GM21576 (cell line): ENCODE data around the gene MCOLN1.
A peak's percentile ranks its signal among the peaks of the same experiment; 100 is the strongest.
"Not testable (repeated sequence)": the region's sequence is repeated elsewhere in the genome, so short reads cannot be mapped to it uniquely, and the experiment has no call there.

ENCODE experiments used
- ATAC-seq: cut with Tn5 transposase; IDR thresholded peaks from one replicate; pipeline ENCODE4 v1.9.1; 2021; ENCODE audit warnings: mild to moderate bottlenecking, moderate library complexity; ENCODE audit not compliant: unreplicated experiment

MCOLN1 gene

DNA sequence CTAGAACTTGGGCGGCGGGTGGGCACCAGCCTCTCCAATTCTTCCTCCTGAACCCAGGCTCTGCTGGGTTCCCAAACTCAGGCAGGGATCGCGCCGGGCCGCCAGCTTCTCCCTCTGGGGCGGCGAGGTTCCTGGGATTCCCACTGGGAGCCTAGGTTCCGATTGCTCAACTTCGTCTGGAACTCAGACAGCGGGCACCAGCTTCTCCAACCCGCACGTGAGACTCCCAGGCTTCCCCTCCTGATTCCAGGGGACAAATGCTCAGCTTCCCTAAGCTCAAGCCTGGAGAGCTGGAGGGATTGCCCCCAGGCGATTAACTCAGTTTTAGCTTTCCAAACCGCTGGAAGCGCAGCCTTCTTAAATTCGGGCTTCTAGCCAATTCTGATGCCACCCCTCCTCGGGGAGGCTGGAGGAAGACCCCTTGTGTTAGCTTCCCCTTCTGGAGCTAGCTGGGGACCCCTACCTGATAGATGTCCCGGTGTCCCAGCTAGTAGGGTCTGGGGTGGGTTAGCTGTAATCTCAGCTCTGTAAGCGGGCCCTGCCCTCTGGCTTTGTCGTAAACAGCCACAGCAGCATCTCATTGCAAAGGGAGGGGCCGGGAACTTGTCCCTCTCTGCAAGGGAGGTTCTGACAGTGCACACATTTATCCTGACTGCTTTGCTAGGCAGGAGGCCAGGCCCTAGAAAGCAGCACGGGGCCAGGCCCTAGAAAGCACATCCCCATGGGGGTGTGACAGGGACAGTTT is 671 bp downstream of the MCOLN1 start:
- ATAC-seq = no peak

DNA sequence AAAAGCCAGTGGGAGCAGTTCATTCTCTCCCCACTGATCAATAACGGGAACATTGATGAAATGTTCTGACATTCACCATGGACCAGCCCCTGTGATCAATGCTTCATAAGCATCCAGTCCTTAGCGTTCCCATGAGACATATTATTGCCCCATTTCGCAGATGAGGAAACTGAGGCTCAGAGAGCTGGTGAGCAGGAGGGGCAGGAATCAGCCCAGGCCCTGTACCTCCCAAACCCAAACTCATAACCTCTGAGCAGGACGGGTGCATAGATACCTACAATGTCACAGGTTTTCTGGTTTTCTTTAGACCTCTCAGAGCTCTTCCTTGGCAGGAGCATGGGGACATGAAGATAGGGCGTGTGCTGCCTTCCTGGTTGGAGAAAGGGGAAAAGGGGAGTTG is 2.1 kb downstream of the MCOLN1 start:
- no peak for ATAC-seq

DNA sequence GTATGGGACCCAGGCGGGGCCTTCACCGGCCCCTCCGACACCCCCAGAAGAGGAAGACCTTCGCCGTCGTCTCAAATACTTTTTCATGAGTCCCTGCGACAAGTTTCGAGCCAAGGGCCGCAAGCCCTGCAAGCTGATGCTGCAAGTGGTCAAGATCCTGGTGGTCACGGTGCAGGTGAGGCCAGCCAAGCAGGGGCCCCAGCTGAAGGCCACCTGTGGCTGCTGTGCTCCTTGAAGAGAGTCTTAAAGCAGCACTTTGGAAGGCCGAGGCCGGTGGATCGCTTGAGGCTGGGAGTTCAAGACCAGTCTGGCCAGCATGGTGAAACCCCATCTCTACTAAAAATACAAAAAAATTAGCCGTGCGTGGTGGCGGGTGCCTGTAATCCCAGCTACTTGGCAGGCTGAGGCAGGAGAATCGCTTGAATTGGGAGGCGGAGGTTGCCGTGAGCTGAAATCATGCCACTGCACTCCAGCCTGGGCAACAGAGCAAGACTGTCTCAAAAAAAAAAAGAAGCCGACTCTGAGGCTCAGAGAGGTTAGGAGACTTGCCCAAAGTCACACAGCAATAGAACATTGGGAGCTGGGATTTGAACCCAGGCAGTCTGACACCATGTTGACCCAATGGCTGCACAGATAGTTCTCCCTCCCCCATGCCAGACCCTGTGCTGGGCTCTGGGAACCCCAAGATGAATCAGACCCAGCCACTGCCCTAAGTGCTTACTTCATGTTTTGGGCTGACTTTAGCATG is 2.7 kb downstream of the MCOLN1 start:
- ATAC-seq = no peak

DNA sequence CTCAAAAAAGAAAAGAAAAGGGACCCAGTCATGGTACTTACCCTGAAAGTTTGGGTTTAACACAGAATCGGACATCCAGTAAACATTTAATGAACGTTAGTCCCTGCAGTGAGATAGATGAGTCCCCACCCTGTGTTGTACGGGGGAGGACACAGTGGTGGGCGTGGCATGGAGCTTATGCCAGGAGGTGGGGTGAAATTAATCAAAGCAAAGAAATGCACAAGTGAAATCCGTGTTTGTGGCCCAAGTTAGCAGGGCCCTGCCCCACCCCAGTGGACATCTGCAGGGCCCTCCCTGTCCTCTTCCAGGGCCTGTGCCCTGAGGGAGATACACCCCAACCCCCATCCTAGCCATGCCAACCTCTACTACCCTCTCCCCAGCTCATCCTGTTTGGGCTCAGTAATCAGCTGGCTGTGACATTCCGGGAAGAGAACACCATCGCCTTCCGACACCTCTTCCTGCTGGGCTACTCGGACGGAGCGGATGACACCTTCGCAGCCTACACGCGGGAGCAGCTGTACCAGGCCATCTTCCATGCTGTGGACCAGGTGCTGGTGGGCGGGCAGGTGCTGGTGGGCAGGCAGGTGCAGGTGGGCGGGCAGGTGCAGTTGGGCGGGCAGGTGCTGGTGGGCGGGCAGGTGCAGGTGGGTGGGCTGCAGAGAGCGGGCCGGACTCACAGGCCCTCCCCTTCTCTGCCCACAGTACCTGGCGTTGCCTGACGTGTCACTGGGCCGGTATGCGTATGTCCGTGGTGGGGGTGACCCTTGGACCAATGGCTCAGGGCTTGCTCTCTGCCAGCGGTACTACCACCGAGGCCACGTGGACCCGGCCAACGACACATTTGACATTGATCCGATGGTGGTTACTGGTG is 3.9 kb downstream of the MCOLN1 start:
- no peak for ATAC-seq

DNA sequence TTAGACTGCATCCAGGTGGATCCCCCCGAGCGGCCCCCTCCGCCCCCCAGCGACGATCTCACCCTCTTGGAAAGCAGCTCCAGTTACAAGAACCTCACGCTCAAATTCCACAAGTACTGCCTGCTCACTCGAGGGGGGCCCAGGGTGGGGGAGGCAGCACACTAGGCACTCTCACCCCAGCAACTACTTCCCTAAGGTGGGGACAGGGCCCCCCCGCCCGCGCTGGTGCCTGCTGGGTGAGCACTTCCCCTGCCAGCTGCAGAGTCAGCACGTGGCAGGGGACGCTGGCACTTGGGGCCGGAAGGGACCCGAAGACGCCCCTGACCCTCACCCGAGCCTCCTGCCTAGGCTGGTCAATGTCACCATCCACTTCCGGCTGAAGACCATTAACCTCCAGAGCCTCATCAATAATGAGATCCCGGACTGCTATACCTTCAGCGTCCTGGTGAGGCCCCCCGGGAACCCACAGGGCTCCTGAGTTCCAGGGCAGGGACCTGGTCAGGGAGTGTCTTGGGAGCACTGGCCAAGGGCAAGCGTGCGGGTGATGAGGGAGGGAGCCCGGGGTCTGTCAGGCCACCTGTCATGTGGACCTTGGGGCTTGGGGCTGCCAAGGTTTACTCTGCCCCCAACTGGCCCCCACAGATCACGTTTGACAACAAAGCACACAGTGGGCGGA is 5.2 kb downstream of the MCOLN1 start:
- ATAC-seq = no peak

DNA sequence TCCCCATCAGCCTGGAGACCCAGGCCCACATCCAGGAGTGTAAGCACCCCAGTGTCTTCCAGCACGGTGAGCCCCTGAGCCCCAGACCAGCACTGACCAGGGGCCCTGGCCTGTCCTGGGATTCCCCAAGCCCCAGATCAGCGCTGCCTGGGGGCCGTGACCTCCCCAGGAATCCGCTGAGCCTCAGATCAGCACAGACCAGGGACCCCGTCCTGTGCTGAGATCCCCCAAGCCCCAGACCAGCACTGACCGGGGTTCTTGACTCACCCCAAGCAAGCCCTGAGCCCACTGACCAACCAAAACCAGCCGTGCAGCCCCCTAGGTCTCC is 5.7 kb downstream of the MCOLN1 start:
- no peak for ATAC-seq

DNA sequence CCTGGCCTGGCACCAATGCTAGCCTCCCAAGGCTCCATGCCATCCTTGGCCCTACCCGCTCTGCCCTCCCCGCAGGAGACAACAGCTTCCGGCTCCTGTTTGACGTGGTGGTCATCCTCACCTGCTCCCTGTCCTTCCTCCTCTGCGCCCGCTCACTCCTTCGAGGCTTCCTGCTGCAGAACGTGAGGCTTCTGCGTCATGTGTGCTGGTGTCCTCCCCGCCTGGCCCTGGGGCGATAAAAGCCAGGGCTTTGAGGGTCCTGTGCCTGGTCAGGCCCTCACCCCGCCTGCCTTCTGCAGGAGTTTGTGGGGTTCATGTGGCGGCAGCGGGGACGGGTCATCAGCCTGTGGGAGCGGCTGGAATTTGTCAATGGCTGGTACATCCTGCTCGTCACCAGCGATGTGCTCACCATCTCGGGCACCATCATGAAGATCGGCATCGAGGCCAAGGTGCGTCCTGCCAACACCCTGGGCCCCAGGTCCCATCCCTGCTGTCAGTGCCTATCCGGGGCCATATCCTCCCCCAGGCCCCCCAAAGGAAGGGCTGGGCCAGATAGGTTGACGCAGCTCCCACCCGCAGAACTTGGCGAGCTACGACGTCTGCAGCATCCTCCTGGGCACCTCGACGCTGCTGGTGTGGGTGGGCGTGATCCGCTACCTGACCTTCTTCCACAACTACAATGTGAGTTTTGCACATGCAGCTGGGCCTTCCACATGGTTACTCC is 6.3 kb downstream of the MCOLN1 start:
- ATAC-seq = no peak

DNA sequence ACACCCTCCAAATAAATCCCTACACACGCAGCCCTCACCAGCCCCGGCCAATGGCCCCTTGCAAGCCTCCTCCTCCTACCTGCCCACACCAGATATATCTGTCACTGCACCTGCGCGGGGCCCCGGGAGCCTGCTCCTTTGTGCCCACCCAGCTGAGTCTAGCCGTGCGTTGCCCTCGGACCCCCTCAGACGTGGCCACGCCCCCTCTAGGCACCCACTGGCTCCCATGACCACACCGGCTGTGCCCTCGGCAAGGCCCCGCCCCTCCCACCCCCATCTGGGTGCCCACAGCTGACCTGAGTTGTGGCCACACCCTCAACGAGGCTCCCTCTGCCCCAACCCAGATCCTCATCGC is 6.8 kb downstream of the MCOLN1 start:
- ATAC-seq = no peak

DNA sequence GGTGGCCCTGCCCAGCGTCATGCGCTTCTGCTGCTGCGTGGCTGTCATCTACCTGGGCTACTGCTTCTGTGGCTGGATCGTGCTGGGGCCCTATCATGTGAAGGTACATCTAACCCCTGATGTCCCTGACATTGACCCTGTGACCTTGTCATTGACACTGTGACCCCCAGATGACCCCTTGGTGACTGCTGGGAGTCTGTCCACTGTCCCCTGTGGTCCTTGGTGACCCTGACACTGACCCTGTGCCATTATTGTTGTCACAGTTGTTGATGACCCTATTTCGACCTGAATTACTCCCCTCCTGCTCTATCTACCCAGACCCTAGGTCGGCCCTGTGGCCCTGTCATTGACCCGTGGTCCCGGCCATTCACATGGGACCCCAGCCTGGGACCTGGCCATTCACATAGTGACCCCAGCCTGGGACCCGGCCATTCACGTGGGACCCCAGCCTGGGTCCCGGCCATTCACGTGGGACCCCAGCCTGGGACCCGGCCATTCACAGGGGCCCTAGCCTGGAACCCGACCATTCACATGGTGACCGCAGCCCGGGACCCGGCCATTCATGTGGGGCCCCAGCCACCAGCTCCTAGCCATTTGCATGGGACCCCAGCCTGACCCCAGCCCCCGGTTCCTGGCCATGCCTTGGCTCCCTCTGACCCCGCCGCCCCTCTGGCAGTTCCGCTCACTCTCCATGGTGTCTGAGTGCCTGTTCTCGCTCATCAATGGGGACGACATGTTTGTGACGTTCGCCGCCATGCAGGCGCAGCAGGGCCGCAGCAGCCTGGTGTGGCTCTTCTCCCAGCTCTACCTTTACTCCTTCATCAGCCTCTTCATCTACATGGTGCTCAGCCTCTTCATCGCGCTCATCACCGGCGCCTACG is 7.4 kb downstream of the MCOLN1 start:
- ATAC-seq = no peak

DNA sequence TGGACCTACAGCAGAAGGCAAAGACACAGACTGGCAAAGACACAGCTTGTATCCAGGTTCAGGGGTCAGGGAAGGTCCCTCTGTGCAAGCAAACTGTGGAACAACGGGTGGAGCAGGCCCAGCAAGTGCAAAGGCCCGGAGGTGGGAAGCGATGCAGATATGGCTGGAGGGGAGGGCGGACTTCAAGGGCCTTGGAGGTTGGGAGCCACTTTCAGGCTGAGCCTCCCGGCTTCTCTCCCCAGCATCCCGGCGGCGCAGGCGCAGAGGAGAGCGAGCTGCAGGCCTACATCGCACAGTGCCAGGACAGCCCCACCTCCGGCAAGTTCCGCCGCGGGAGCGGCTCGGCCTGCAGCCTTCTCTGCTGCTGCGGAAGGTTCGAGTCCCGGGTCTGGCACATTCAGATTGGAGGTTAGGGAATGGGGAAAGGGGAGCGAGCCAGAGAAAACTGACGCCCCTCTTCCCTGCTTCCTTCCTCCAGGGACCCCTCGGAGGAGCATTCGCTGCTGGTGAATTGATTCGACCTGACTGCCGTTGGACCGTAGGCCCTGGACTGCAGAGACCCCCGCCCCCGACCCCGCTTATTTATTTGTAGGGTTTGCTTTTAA is 11.0 kb downstream of the MCOLN1 start:
- ATAC-seq = no peak

DNA sequence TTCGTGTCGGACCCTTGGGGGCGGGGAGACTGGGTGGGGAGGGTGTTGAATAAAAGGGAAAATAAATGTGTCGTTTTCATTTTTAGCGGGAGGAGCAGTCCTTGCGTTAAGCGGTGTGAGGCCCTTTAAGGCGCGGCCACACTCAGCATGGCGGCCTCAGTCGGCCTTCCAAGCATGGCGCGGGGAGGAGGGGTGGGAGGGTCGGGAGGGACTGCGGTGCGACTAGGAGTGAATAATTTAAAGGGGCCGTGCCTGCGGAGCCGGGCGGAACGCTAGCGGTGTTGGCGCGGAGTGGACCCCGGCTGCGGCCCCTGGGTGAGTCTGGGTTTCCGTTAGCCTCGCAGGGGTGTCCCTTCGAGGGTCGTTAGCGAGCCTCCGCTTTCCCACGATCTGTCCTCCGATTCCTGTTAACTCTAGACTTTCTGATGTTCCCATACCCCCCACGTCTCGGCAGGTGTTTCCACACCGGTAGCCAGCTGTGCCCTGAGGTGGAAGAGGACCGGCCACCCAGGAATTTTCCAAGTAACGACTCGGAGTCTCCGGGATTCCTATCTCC is 11.6 kb downstream of the MCOLN1 start:
- no peak for ATAC-seq

DNA sequence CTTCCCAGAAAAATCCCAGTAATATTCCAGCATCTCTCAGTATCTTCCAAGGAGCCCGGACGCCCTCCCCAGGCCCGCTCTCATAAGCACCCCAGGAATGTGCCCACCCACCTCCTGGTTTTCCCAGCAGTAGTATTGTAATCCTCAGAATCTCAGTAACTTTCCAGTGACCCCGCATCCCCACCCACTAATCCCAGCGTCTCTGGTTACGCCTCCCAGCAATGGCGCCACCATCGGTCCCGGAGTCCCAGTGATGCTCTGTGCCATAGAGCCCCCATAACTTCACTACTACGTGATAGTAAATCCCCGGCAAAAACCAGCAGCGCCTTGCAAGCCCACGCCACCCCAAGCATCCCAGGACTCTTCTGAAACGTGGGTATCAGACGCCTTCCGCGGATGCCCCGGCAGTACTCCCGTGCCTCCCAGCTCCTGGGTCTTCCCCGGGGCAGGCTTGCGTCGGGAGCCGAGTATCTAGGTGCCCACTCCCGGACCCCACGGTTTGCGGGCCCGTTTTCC is 12.2 kb downstream of the MCOLN1 start:
- ATAC-seq = no peak

DNA sequence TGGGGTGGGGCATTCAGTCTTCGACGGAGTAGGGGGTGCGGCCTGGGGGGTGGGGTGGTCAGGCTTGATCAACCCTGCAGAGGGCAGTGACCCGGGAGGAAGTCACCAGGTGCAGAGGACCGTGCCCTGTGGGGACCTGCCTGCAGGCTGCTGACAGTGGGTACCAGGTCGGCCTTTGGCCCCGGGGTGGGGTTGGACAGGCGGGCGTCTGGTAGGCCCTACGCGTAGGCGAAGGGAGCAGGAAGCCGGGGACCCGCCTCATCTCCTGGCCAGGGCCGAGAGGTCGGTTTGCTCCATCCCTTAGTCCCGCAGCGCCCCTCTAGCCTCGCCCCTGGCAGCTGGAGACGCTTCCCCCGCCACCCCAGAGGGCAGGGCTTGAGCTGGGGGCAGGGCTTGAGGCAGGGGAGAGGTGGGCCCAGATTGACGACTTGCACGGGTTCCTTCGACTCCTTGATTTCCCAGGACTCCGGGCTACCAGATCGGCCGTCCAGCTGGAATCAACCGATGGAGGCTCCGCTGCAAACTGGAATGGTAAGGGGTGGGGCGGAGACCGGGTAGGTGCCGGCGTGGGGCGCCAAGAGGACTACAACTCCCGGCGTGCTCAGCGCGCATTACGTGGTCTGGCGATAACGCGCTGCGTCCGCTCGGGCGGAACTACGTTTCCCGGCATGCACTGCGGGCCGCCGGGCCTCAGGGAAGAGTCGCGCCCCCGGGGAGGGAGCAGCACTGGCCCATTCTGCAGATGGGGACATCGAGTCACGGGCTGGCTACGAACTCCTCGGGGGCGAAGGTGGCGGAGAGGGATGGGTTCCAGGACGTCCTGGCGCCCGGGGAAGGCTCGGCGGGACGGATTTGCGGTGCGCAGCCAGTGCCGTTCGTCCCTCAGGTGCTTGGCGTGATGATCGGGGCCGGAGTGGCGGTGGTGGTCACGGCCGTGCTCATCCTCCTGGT is 12.9 kb downstream of the MCOLN1 start, which contains the start of gene PNPLA6:
TSS of gene PNPLA6 (plus strand) at position 671 of the 951 bp plus-strand sequence. CDS start at position 743, 72 bp downstream.
- ATAC-seq = peak; percentile 69

DNA sequence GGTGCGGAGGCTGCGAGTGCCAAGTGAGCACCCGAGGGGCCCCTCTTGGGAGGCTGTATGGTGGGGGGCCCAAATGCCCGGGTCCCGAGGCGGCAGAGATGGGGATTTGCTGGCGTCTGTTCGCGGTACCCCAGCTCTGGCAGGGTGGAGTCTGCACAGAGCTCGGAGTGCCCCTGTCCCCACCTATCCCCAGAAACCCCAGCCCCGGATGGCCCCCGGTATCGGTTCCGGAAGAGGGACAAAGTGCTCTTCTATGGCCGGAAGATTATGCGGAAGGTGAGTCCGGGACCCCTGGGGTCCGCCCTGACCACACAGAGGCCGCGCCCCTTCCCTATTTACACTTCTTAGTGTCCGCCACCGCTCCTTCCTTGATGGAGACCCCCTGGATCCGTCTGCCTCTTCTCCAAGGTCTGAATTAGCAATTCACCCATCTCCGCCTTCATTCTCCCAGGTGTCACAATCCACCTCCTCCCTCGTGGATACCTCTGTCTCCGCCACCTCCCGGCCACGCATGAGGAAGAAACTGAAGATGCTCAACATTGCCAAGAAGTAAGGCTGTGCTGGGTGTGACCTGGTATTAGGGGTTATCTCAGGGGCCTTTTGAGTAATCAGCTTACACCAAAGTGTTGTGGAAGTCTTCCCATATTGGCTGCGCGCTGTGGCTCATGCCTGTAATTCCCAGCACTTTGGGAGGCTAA is 13.7 kb downstream of the MCOLN1 start:
- no peak for ATAC-seq

DNA sequence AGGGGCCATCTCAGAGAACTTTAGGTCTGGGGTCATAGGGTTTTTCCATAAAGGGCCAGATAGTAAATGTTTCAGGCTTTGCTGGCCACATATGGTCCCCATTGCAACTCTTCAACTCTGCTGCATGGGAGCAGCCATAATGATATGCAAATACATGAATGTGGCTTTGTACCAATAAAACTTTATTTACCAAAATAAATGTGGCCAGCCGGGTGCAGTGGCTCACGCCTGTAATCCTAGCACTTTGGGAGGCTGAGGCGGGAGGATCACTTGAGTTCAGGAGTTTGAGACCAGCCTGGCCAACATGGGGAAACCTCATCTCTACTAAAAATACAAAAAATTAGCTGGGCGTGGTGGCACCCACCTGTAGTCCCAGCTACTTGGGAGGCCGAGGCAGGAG is 16.6 kb downstream of the MCOLN1 start:
- ATAC-seq = not testable (repeated sequence)

DNA sequence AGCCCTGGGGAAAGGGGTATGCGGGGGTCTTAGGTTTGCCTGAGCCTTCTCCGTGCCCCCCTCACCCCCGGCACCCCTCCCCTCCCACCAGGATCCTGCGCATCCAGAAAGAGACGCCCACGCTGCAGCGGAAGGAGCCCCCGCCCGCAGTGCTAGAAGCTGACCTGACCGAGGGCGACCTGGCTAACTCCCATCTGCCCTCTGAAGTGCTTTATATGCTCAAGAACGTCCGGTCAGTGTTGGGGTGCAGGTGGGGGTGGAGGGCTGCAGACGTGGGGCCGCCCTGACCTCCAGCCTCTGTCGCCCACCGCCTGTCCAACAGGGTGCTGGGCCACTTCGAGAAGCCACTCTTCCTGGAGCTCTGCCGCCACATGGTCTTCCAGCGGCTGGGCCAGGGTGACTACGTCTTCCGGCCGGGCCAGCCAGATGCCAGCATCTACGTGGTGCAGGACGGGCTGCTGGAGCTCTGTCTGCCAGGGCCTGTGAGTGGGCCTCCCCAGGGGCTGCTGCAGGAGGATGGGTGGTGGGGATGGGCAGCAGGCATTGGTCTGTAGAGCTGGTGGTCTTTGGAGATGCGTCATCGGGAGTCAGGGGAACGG is 17.5 kb downstream of the MCOLN1 start:
- ATAC-seq = no peak
